ENCODE results near the gene TMED9. TPM values are rescaled to one million over a fixed set of nuclear protein-coding genes. Genes with fewer than 3 reads are reported as not detected.

The TMED9 gene
- polyA plus RNA-seq, 1 donor, result 111 TPM

Other genes with a start within 250 kb of the TMED9 start
- 65.7 TPM for gene LMAN2, start 240.5 kb upstream of the TMED9 start, polyA plus RNA-seq (ENCODE audit: insufficient read length)
- gene RGS14, start 234.3 kb upstream of the TMED9 start, polyA plus RNA-seq (ENCODE audit: insufficient read length), result 17.4 TPM
- not detected for gene SLC34A1, start 207.8 kb upstream of the TMED9 start, polyA plus RNA-seq (ENCODE audit: insufficient read length)
- gene PFN3, start 191.5 kb upstream of the TMED9 start, polyA plus RNA-seq (ENCODE audit: insufficient read length), result not detected
- 0.52 TPM for gene F12, start 182.6 kb upstream of the TMED9 start, polyA plus RNA-seq (ENCODE audit: insufficient read length)
- 16.5 TPM for gene GRK6, start 165.5 kb upstream of the TMED9 start, polyA plus RNA-seq (ENCODE audit: insufficient read length)
- gene PRR7, start 145.4 kb upstream of the TMED9 start, polyA plus RNA-seq (ENCODE audit: insufficient read length), result 0.44 TPM
- gene DBN1, start 118.6 kb upstream of the TMED9 start, polyA plus RNA-seq (ENCODE audit: insufficient read length), result 233 TPM
- 359 TPM for gene PDLIM7, start 94.6 kb upstream of the TMED9 start, polyA plus RNA-seq (ENCODE audit: insufficient read length)
- 6.3 TPM for gene DOK3, start 82.4 kb upstream of the TMED9 start, polyA plus RNA-seq (ENCODE audit: insufficient read length)
- gene DDX41, start 75.2 kb upstream of the TMED9 start, polyA plus RNA-seq (ENCODE audit: insufficient read length), result 46.9 TPM
- 49.7 TPM for gene FAM193B, start 37.6 kb upstream of the TMED9 start, polyA plus RNA-seq (ENCODE audit: insufficient read length)
- 17.8 TPM for gene B4GALT7, start 7.9 kb downstream of the TMED9 start, polyA plus RNA-seq (ENCODE audit: insufficient read length)
- 0.30 TPM for gene FAM153A, start 190.7 kb downstream of the TMED9 start, polyA plus RNA-seq (ENCODE audit: insufficient read length)